ENCODE measurements around the gene TXNL1. TPM values are rescaled to one million over a fixed set of nuclear protein-coding genes. Genes with fewer than 3 reads are reported as not detected.
"Not testable (repeated sequence)": the region's sequence is repeated elsewhere in the genome, so short reads cannot be mapped to it uniquely, and the experiment has no call there.

TXNL1 gene
- total and polyA plus RNA-seq, 2 of the 8 experiments (the other 6 are each of a cell fraction or from before 2014, with no cell fraction given): 35.1 to 85.8 TPM

DNA sequence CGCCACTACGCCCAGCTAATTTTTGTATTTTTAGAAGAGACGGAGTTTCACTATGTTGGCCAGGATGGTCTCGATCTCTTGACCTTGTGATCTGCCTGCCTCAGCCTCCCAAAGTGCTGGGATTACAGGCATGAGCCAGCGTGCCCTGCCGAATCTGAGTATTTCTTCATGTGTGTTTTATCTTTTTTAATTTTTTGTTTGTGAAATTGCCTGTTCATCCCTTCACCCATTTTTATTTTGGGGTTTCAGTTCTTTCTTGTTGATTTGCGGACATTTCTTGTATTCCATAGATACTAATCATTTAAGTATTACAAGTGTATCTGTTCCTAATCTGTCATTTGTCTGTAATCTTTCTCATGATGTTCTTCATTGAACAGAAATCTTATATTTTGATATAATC is 15.9 kb upstream of the TXNL1 start:
- H3K14ac ChIP-seq (ENCODE audit: insufficient read length); H4K91ac ChIP-seq (replicated peaks; ENCODE audit: insufficient read length, low read length); H4K5ac ChIP-seq (ENCODE audit: insufficient read length, low read depth, low read length); H4K20me1 ChIP-seq (replicated peaks in 1 of 2; ENCODE audit: control insufficient read depth in 1 of 2, insufficient read depth in 2 of 2, low read length in 2 of 2); H2BK12ac ChIP-seq (ENCODE audit: low read depth, low read length); H3K9me3 ChIP-seq (ENCODE audit: insufficient read depth in 2 of 2, low read depth in 1 of 2, low read length in 1 of 2); H3K23ac ChIP-seq (ENCODE audit: insufficient read length); H2AFZ ChIP-seq (ENCODE audit: low read length); H2BK120ac ChIP-seq (replicated peaks; ENCODE audit: low read depth, low read length); H3K9ac ChIP-seq (replicated peaks in 1 of 4; ENCODE audit: extremely low read depth in 1 of 4, low read depth in 3 of 4, low read length in 3 of 4); H2BK5ac ChIP-seq (ENCODE audit: low read depth, low read length); H3K4me1 ChIP-seq (replicated peaks in 1 of 4; ENCODE audit: control insufficient read depth in 3 of 4, insufficient read depth in 4 of 4, low read length in 3 of 4); CTCF ChIA-PET (ENCODE audit: partially characterized antibody); H3K4me2 ChIP-seq (ENCODE audit: insufficient read depth in 1 of 2, low read depth in 2 of 2, low read length in 2 of 2); DNase-seq (ENCODE audit: low read depth in 1 of 2, low spot score in 2 of 2); H3K23me2 ChIP-seq (ENCODE audit: low read depth, low read length); H3K4ac ChIP-seq (replicated peaks; ENCODE audit: insufficient read length, low read depth, low read length); H3K56ac ChIP-seq (replicated peaks; ENCODE audit: insufficient read length, low read depth, low read length); FAIRE-seq; H3K27me3 ChIP-seq (replicated peaks in 1 of 4; ENCODE audit: control insufficient read depth in 3 of 4, extremely low read depth in 1 of 4, insufficient read depth in 3 of 4, low read length in 3 of 4); H3K18ac ChIP-seq (ENCODE audit: extremely low read depth, low read length); H3K36me3 ChIP-seq (ENCODE audit: control insufficient read depth in 2 of 4, insufficient read depth in 4 of 4, low read length in 3 of 4); H2BK15ac ChIP-seq (ENCODE audit: low read length); H3K79me1 ChIP-seq (ENCODE audit: low read depth, low read length); H3K27ac ChIP-seq (ENCODE audit: low read depth, low read length); H4K8ac ChIP-seq (ENCODE audit: extremely low read depth, insufficient read depth, low read length); H2BK20ac ChIP-seq (ENCODE audit: low read length); H2AK5ac ChIP-seq (ENCODE audit: low read depth, low read length); POLR2A ChIA-PET (ENCODE audit: partially characterized antibody); H3K4me3 ChIP-seq (ENCODE audit: extremely low read depth in 1 of 4, insufficient read depth in 2 of 4, low read depth in 3 of 4, low read length in 4 of 4): not testable (repeated sequence)
- peaks cover 0 to 42% of the 10 kb centered on the region in 2 experiments; a peak in 2 of 4 replicates for H3K79me2 ChIP-seq (ENCODE audit: control insufficient read depth in 1 of 2, insufficient read depth in 2 of 2, low read length in 2 of 2)
- WGBS, 2 experiments (ENCODE audit: extremely low coverage in 1 of 2, insufficient coverage in 1 of 2, insufficient read length in 1 of 2, insufficient replicate concordance in 2 of 2, low coverage in 1 of 2, low lambda C conversion rate in 2 of 2, missing lambda C conversion rate in 1 of 2): 92% methylated on average over 7 of the region's 7 CpGs; no CpG with 5 or more reads in 1 of the 2 experiments

Data from H1 (cell line).